ENCODE measurements around the gene LAMA3.

The LAMA3 gene

DNA sequence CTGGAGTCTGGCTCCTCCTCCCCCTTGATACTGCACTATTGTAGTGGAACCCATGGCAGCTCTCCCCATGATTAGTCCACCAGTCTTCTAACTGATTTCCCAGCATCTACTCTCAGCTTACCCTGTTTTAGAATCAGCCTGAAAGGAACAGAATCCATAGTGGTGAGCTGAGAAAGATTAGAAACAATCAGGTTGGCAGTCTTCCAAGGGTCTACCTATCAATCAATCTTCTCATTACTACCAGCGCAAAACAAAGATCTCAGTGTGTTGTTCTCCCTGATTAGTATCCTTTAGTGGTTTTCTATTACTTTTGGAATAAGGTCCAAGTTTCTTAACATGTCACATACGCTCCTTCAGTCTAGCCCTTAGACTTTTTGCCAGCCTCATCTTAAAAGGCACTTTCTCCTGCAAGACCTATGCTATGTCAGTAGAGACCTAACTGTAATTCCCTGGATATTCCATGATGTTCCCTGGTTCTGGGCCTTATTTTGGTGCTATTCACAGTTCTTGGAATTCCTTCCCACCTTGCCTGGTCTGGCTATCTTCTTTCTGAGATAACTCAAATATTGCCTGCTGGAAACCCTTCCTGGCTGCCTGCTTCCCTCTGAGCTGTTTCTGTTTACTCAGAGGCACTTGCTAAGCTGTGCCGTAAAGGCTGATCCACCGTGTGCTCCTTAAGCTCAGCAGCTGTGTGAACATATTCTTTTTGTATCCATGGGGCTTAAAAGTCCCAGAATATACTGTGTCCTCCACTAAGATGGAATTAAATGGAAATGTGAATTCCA, 32.6 kb downstream of the LAMA3 start:
- TF ChIP-seq, protein P1, sequence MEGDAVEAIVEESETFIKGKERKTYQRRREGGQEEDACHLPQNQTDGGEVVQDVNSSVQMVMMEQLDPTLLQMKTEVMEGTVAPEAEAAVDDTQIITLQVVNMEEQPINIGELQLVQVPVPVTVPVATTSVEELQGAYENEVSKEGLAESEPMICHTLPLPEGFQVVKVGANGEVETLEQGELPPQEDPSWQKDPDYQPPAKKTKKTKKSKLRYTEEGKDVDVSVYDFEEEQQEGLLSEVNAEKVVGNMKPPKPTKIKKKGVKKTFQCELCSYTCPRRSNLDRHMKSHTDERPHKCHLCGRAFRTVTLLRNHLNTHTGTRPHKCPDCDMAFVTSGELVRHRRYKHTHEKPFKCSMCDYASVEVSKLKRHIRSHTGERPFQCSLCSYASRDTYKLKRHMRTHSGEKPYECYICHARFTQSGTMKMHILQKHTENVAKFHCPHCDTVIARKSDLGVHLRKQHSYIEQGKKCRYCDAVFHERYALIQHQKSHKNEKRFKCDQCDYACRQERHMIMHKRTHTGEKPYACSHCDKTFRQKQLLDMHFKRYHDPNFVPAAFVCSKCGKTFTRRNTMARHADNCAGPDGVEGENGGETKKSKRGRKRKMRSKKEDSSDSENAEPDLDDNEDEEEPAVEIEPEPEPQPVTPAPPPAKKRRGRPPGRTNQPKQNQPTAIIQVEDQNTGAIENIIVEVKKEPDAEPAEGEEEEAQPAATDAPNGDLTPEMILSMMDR (IDR thresholded peaks at IDR 0.05; ENCODE audit: insufficient read depth, low read depth, low read length, missing control alignments): no peak
- DNase-seq (ENCODE audit: low read depth): no peak
- no peak overlapping the region for H3K4me3 ChIP-seq (ENCODE audit: low read length)

DNA sequence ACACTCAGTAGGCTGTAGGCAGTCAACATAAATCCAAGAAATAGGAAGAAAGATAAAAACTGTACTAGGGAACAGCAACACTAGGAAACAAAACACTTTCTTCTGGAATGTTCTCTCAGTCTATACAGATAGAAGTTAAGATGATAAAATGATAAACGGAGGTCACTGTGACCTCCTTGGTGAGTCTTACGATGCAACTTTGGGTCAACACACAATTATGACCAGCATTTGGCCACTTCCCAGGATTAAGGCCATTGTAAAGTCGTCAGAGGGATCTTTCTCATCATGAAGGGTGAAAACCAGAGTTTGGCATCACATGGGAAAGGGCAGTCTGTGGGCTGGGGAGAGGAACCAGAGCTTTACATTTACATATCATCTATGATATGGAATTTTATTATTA, 33.4 kb downstream of the LAMA3 start:
- no peak overlapping the region for H3K4me3 ChIP-seq (ENCODE audit: low read length)
- DNase-seq (ENCODE audit: low read depth): no peak
- TF ChIP-seq, protein P1 (IDR thresholded peaks at IDR 0.05; ENCODE audit: insufficient read depth, low read depth, low read length, missing control alignments): no peak

DNA sequence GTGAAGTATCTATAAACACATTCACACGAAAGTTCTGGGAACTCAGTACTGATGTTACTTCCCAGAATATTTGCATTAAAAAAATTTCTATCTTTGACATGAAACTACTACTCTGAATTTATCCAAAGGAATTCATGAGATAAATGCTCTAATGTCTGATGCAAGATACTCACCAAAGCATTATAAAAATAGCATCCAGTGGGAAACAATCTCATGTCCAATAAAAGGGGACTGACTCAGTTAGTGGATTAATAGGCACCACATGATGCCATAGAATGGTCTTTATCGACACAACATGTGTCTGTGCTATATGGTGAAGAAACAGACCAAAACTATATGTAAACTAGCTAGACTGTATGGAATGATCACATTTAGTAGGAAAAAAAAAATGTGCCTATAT, 33.9 kb downstream of the LAMA3 start:
- TF ChIP-seq, protein P1 (IDR thresholded peaks at IDR 0.05; ENCODE audit: insufficient read depth, low read depth, low read length, missing control alignments): no peak
- no peak overlapping the region for H3K4me3 ChIP-seq (ENCODE audit: low read length)
- DNase-seq (ENCODE audit: low read depth): no peak

DNA sequence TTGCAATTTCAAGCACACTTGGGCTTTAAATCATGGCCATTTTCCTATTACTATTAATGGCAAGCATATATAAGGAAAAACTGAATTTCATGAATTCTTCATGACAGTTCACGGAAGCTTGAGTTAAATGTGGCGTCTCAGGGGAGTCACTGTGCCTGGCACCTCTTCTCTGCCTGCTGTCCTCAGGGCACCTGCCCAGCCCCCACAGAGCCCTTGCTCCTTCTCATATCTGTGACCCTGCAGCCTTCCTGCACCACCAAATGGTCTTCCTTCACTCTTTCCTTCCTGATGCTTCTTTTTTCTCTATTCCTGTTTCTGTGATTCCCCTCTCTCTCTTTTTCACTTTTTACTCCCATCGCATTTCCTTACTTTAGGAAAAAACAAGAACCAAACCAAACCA, 35.4 kb downstream of the LAMA3 start:
- no peak overlapping the region for H3K4me3 ChIP-seq (ENCODE audit: low read length)
- TF ChIP-seq, protein P1 (IDR thresholded peaks at IDR 0.05; ENCODE audit: insufficient read depth, low read depth, low read length, missing control alignments): no peak
- no peak for DNase-seq (ENCODE audit: low read depth)

DNA sequence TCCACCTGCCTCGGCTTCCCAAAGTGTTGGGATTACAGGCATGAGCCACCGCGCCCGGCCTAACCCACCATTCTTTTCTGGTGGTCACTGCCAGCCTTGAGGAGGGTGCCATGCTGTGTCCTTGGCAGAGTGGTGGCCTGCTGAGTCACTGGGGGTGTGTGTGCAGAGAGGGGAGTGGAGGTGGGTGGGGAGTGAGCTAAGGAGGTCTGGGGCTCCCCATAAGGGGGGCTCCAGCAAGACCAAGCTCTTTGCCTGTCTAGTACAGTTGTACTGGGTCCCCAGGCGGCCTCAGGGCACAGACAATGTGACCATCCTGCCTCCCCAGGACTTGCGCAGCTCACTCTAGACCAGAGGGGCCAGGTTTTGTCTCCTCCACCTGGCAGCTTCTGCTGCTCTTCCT, 36.1 kb downstream of the LAMA3 start:
- TF ChIP-seq, protein P1 (IDR thresholded peaks at IDR 0.05; ENCODE audit: insufficient read depth, low read depth, low read length, missing control alignments): no peak
- no peak for DNase-seq (ENCODE audit: low read depth)
- H3K4me3 ChIP-seq (ENCODE audit: low read length): no peak overlapping the region

DNA sequence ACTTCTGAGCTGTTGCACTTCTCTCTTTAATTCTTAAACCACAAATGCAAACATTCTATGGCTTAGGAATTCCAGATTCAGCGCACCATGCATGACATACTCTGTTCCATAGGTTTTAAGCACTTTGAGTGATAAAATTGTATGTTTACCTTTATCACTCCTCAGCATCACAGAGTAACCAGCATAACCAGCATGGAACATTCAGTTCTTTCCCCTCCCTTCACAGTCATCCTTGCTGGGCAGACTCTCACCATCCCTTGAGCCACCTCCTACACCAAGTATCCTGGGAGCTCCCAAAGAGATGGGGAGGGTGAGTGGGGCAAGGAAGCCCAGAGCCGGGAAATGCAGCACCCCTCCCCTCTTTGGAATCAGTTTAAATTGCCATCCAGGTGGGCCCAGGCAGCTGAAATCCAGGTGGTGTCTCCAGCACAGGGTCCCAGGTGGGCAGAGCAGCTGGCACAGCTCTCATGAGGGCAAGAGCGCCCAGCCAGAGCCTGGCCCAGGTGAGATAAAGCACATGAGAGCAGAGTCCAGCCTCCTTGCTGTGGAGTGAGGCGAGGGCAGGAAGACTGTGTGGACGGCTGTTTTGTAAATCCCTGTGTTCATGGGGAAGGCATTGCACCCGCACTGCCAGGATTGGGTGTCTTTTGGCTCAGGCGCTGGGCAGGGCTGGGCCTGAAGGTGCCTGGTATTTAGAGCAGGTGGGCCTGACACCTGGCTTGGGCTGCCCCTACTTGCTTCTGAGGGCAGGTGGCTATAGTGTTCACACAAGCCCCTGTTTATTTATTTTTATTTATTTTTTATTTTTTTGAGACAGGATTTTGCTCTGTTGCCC, 36.8 kb downstream of the LAMA3 start:
- no peak overlapping the region for H3K4me3 ChIP-seq (ENCODE audit: low read length)
- TF ChIP-seq, protein P1 (IDR thresholded peaks at IDR 0.05; ENCODE audit: insufficient read depth, low read depth, low read length, missing control alignments): no peak

More for the DNA sequence above, 36.8 kb downstream of the LAMA3 start:
- DNase-seq (ENCODE audit: low read depth): no peak
